ENCODE measurements around the gene CCDC197.

DNA sequence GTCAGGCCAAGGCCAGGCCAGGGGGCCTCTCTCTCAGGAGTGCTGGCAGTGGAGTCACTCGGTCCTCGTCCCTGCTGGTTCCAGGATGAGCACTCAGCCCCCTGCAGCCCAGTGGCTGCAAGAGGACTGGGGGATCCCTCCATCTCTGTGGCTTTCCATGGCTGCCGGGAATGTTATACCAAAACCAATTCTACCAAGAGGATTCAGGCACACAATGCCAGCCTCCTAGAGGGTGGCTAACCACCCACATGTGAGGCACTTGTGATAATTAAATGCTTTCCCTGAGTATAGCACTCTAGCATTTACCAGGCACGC is 42.6 kb upstream of the CCDC197 start:
- TF ChIP-seq, protein P1, sequence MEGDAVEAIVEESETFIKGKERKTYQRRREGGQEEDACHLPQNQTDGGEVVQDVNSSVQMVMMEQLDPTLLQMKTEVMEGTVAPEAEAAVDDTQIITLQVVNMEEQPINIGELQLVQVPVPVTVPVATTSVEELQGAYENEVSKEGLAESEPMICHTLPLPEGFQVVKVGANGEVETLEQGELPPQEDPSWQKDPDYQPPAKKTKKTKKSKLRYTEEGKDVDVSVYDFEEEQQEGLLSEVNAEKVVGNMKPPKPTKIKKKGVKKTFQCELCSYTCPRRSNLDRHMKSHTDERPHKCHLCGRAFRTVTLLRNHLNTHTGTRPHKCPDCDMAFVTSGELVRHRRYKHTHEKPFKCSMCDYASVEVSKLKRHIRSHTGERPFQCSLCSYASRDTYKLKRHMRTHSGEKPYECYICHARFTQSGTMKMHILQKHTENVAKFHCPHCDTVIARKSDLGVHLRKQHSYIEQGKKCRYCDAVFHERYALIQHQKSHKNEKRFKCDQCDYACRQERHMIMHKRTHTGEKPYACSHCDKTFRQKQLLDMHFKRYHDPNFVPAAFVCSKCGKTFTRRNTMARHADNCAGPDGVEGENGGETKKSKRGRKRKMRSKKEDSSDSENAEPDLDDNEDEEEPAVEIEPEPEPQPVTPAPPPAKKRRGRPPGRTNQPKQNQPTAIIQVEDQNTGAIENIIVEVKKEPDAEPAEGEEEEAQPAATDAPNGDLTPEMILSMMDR (conservative IDR thresholded peaks at IDR 0.05): no peak
- TF ChIP-seq EZH2 (IDR thresholded peaks at IDR 0.05; ENCODE audit: low read depth): no peak
